Suprapubic skin (tissue), 4 donors: ENCODE results near the gene TTLL3.

ENCODE experiments used
- CTCF ChIP-seq, 2 donors: fragments of 200-600 bp in 1 of 2; fragments of 450-650 bp in 1 of 2; sonication (generic) in 1 of 2; IDR thresholded peaks; one replicate each; pipeline ENCODE4 v1.5.1; 2016 to 2019; ENCODE audit warnings: antibody characterized with exemption in 2 of 2, mild to moderate bottlenecking in 1 of 2, moderate library complexity in 1 of 2
- EP300 ChIP-seq: sonication (generic); formaldehyde crosslinking; IDR thresholded peaks from one replicate; pipeline ENCODE4 v1.6.1; 2017; ENCODE audit warnings: antibody characterized with exemption
- POLR2A ChIP-seq, 2 donors: fragments of 450-650 bp; IDR thresholded peaks; one replicate each; pipeline ENCODE4 v1.6.1; 2017; ENCODE audit warnings: antibody characterized with exemption in 2 of 2, mild to moderate bottlenecking in 2 of 2, moderate library complexity in 2 of 2
- POLR2AphosphoS5 ChIP-seq, 3 donors: sonication (generic); formaldehyde crosslinking; IDR thresholded peaks; one replicate each; pipeline ENCODE4 v1.6.1; 2017; ENCODE audit warnings: antibody characterized with exemption in 3 of 3

- TF ChIP-seq CTCF (IDR thresholded peaks at IDR 0.05) (no peak), POLR2AphosphoS5 (IDR thresholded peaks at IDR 0.05) (no peak), EP300 (no peak), POLR2A (IDR thresholded peaks at IDR 0.05) (no peak)
These were observed 49.5 kb downstream of the TTLL3 start for GRCh38 chr3:9859530-9860025.
